Endodermal cell (in vitro differentiated cells): Measurements from ENCODE around the gene INPP4A. TPM values are rescaled to one million over a fixed set of nuclear protein-coding genes. Genes with fewer than 3 reads are reported as not detected.

Source experiments
- DNase-seq: peaks from one replicate; pipeline ENCODE4 v3.0.0-alpha.2; 2017
- H3K27ac ChIP-seq: 2 replicates; pipeline ENCODE4 v1.5.1; 2013; ENCODE audit warnings: mild to moderate bottlenecking, low read depth, low read length, moderate library complexity
- H3K27me3 ChIP-seq: 2 replicates; pipeline ENCODE4 v1.6.1; 2013; ENCODE audit warnings: mild to moderate bottlenecking, low read length, moderate library complexity; ENCODE audit not compliant: insufficient read depth, control insufficient read depth, poor library complexity, severe bottlenecking
- H3K36me3 ChIP-seq: 2 replicates; pipeline ENCODE4 v1.7.0; 2013; ENCODE audit warnings: mild to moderate bottlenecking, low read length, moderate library complexity; ENCODE audit not compliant: control insufficient read depth, insufficient read depth
- H3K4me1 ChIP-seq: one replicate; pipeline ENCODE4 v1.7.0; 2013; ENCODE audit warnings: low read length; ENCODE audit not compliant: control insufficient read depth, insufficient read depth
- H3K4me3 ChIP-seq: 2 replicates; pipeline ENCODE4 v1.5.1; 2013; ENCODE audit warnings: mild to moderate bottlenecking, low read length, moderate library complexity
- H3K9ac ChIP-seq: 2 replicates; pipeline ENCODE4 v1.6.1; 2013; ENCODE audit warnings: mild to moderate bottlenecking, low read length, moderate library complexity; ENCODE audit not compliant: poor library complexity, severe bottlenecking; ENCODE audit errors: extremely low read depth
- H3K9me3 ChIP-seq: 2 replicates; pipeline ENCODE4 v1.6.1; 2013; ENCODE audit warnings: mild to moderate bottlenecking, low read length, moderate library complexity; ENCODE audit not compliant: control insufficient read depth
- H3K27ac Mint-ChIP-seq: 2 replicates; pipeline ENCODE4 v1.8.0; 2020; ENCODE audit warnings: mixed read lengths
- H3K27me3 Mint-ChIP-seq: 2 replicates; pipeline ENCODE4 v1.8.0; 2021; ENCODE audit warnings: mild to moderate bottlenecking, mixed read lengths; ENCODE audit not compliant: insufficient read depth
- H3K36me3 Mint-ChIP-seq: 2 replicates; pipeline ENCODE4 v1.8.0; 2020; ENCODE audit warnings: low read depth, mixed read lengths
- H3K4me1 Mint-ChIP-seq: 2 replicates; pipeline ENCODE4 v1.8.0; 2020; ENCODE audit warnings: mixed read lengths
- H3K4me3 Mint-ChIP-seq: 2 replicates; pipeline ENCODE4 v1.8.0; 2020; ENCODE audit warnings: mild to moderate bottlenecking, moderate library complexity, mixed read lengths
- H3K9me3 Mint-ChIP-seq: 2 replicates; pipeline ENCODE4 v1.8.0; 2020; ENCODE audit warnings: mild to moderate bottlenecking, mixed read lengths
- CTCF ChIP-seq: fragments of 200-600 bp; sonication (generic); conservative IDR thresholded peaks from 2 replicates; pipeline ENCODE4 v1.5.0; 2021; ENCODE audit warnings: antibody characterized with exemption, mild to moderate bottlenecking
- WGBS, 2 experiments: methylation state at CpG; one replicate each; pipeline versions ENCODE4 v1.1.5 to v1.1.7; 2013; ENCODE audit warnings: missing lambda C conversion rate in 2 of 2, mixed read lengths in 1 of 2; ENCODE audit not compliant: insufficient coverage in 1 of 2, insufficient read length in 1 of 2; 5-methylcytosine and 5-hydroxymethylcytosine counted together
- total RNA-seq, 2 donors: library from RNA; stranded (reverse); fragmentation: NEBNext Ultra II Directional in 1 of 2; extraction: Animal tissue kit (Norgen Biotek cat#: 25700) in 1 of 2; gene quantifications; 2 replicates in 1 of 2; 3 replicates in 1 of 2; pipeline ENCODE4 v1.2.1, GENCODE V29; 2021

Gene INPP4A
- total RNA-seq, 2 donors from 2014 or later = 84.9 to 94.2 TPM

GRCh38 chr2:98571796-98572195, 127.1 kb downstream of the INPP4A start:
- Histone ChIP-seq H3K27ac (no peak overlapping the region), H3K4me1 (no peaks in the 10 kb centered on the region), H3K27me3 (no peaks in the 10 kb centered on the region), H3K9ac (no peak overlapping the region), H3K36me3 (peaks cover 98% of the 10 kb centered on the region), H3K4me3 (no peak overlapping the region), H3K9me3 (no peaks in the 10 kb centered on the region)
- no peak for TF ChIP-seq CTCF
- no peaks in the 10 kb centered on the region for H3K27me3 Mint-ChIP-seq
- WGBS, 2 experiments = 97 to 99% methylated on average over 9 of the region's 9 CpGs
- peaks cover 75% of the 10 kb centered on the region for H3K36me3 Mint-ChIP-seq
- no peak overlapping the region for H3K27ac Mint-ChIP-seq
- no peak overlapping the region for H3K4me3 Mint-ChIP-seq
- no peaks in the 10 kb centered on the region for H3K4me1 Mint-ChIP-seq
- no peaks in the 10 kb centered on the region for H3K9me3 Mint-ChIP-seq
- no peak for DNase-seq

- no peaks in the 10 kb centered on the region for H3K4me1 Mint-ChIP-seq
- no peak for DNase-seq
- Histone ChIP-seq H3K4me1 (no peaks in the 10 kb centered on the region), H3K27me3 (no peaks in the 10 kb centered on the region), H3K9me3 (no peaks in the 10 kb centered on the region), H3K36me3 (peaks cover 98% of the 10 kb centered on the region), H3K27ac (no peak overlapping the region), H3K9ac (no peak overlapping the region), H3K4me3 (no peak overlapping the region)
- peaks cover 72% of the 10 kb centered on the region for H3K36me3 Mint-ChIP-seq
- no peaks in the 10 kb centered on the region for H3K9me3 Mint-ChIP-seq
- H3K27me3 Mint-ChIP-seq = no peaks in the 10 kb centered on the region
- TF ChIP-seq CTCF = no peak
- 87% methylated on average over 5 of the region's 5 CpGs; no CpG with 5 or more reads in 1 of the 2 experiments for WGBS, 2 experiments
- no peak overlapping the region for H3K27ac Mint-ChIP-seq
- no peak overlapping the region for H3K4me3 Mint-ChIP-seq
Observed at GRCh38 chr2:98572211-98572610, 127.6 kb downstream of the INPP4A start.

- no peak overlapping the region for H3K4me3 ChIP-seq
- no peak for DNase-seq
- 90 to 96% methylated on average over 13 to 15 of the region's 15 CpGs for WGBS, 2 experiments
- H3K27ac ChIP-seq = no peak overlapping the region
- no peak overlapping the region for H3K9ac ChIP-seq
- no peaks in the 10 kb centered on the region for H3K27me3 ChIP-seq
- Mint-ChIP-seq H3K4me1 (no peaks in the 10 kb centered on the region), H3K27me3 (no peaks in the 10 kb centered on the region), H3K9me3 (no peaks in the 10 kb centered on the region), H3K4me3 (no peak overlapping the region), H3K27ac (no peak overlapping the region), H3K36me3 (peaks cover 72% of the 10 kb centered on the region)
- H3K4me1 ChIP-seq = no peaks in the 10 kb centered on the region
- no peaks in the 10 kb centered on the region for H3K9me3 ChIP-seq
- peaks cover 99% of the 10 kb centered on the region for H3K36me3 ChIP-seq
- TF ChIP-seq CTCF = no peak
Observed at GRCh38 chr2:98572676-98573075, 128.0 kb downstream of the INPP4A start.
